ENCODE measurements around the gene THAP7. TPM values are rescaled to one million over a fixed set of nuclear protein-coding genes. Genes with fewer than 3 reads are reported as not detected.

THAP7 gene
- polyA plus RNA-seq, 3 donors: 19.4 to 25.4 (median 24.4) TPM

GRCh38 chr22:20998411-20999336 lies 3.2 kb downstream of the THAP7 start:
- no peak overlapping the region for H3K27ac ChIP-seq (ENCODE audit: low read depth, low read length)
- 65 to 73% (median 69%) methylated on average over 7 of the region's 7 CpGs for WGBS, 3 donors

GRCh38 chr22:20997536-20998257 lies 4.2 kb downstream of the THAP7 start:
- no peak overlapping the region for H3K27ac ChIP-seq (ENCODE audit: low read depth, low read length)
- 77 to 86% (median 85%) methylated on average over 13 of the region's 13 CpGs for WGBS, 3 donors

GRCh38 chr22:20996598-20997535 lies 5.1 kb downstream of the THAP7 start:
- no peak overlapping the region for H3K27ac ChIP-seq (ENCODE audit: low read depth, low read length)
- WGBS, 3 donors: 87 to 92% (median 91%) methylated on average over 27 of the region's 27 CpGs

DNA sequence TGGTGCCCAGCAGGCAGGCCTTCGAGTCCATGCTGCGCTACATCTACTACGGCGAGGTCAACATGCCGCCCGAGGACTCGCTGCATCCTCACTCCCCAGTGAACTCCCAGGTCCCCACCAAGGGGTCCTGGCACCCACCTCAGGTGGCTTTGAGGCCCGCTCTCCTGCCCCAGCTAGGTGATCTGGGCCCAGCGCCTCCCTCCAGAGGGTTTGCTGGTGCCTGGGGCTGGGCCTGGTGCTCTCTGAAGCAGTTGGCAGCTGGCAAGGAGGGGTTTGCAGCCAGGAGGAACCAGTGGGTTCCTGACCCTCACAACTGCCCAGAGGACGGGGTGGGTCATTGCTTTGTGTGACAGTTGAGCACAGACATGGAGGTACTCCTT lies 5.9 kb downstream of the THAP7 start:
- no peak overlapping the region for H3K27ac ChIP-seq (ENCODE audit: low read depth, low read length)
- 95 to 99% (median 97%) methylated on average over 10 of the region's 10 CpGs for WGBS, 3 donors

- no peak overlapping the region for H3K27ac ChIP-seq (ENCODE audit: low read depth, low read length)
- WGBS, 3 donors: 90 to 91% (median 90%) methylated on average over 20 to 23 of the region's 23 CpGs
Observed at GRCh38 chr22:20995329-20996030, 6.4 kb downstream of the THAP7 start.

- WGBS, 3 donors: 89 to 91% (median 90%) methylated on average over 10 of the region's 10 CpGs
- no peak overlapping the region for H3K27ac ChIP-seq (ENCODE audit: low read depth, low read length)
Observed at GRCh38 chr22:20994902-20995241, 7.0 kb downstream of the THAP7 start.

GRCh38 chr22:20994128-20994901 lies 7.6 kb downstream of the THAP7 start:
- WGBS, 3 donors: 92 to 93% (median 93%) methylated on average over 30 of the region's 30 CpGs
- H3K27ac ChIP-seq (ENCODE audit: low read depth, low read length): no peak overlapping the region

DNA sequence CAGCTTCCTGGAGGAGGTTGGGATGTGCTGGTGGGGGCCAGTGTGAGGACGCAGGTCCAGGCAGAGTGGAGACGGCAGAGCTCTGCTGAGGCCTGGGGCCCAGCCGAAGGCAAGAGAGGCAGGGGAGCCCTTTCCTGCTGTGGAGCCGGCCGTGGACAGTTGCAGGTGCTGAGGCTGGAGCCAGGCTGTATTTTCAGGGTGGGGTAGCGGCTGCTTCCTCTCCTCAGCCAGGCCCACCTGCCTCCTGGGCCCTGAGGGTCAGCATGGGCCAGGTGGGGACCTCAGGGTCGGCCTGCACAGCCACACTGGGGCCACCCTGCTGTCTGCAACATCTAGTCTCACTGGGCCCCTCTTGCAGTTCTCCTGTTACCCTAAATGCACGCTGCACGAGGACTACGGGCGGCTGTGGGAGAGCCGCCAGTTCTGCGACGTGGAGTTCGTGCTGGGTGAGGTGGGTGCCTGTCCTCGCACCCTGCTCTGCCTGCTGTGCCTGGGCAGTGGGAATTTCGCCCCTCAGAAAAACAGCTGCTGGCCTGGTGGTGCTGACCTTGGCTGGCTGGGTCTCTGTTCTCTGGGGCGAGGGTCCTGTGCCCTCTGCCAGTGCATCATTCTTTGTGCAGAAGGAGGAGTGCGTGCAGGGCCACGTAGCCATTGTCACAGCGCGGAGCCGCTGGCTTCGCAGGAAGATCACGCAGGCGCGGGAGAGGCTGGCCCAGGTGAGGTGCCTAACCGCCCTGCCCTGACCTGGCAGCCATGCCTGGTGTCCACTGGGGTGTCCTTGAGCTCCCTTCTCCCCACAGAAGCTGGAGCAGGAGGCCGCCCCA lies 8.4 kb downstream of the THAP7 start:
- no peak overlapping the region for H3K27ac ChIP-seq (ENCODE audit: low read depth, low read length)
- 95% methylated on average over 28 to 29 of the region's 29 CpGs for WGBS, 3 donors

- no peak overlapping the region for H3K27ac ChIP-seq (ENCODE audit: low read depth, low read length)
- WGBS, 3 donors: 87 to 91% (median 91%) methylated on average over 19 to 21 of the region's 21 CpGs
Observed at GRCh38 chr22:20992456-20993303, 9.2 kb downstream of the THAP7 start.

GRCh38 chr22:20992056-20992442 lies 9.9 kb downstream of the THAP7 start:
- 88 to 92% (median 90%) methylated on average over 7 of the region's 7 CpGs for WGBS, 3 donors
- no peak overlapping the region for H3K27ac ChIP-seq (ENCODE audit: low read depth, low read length)

DNA sequence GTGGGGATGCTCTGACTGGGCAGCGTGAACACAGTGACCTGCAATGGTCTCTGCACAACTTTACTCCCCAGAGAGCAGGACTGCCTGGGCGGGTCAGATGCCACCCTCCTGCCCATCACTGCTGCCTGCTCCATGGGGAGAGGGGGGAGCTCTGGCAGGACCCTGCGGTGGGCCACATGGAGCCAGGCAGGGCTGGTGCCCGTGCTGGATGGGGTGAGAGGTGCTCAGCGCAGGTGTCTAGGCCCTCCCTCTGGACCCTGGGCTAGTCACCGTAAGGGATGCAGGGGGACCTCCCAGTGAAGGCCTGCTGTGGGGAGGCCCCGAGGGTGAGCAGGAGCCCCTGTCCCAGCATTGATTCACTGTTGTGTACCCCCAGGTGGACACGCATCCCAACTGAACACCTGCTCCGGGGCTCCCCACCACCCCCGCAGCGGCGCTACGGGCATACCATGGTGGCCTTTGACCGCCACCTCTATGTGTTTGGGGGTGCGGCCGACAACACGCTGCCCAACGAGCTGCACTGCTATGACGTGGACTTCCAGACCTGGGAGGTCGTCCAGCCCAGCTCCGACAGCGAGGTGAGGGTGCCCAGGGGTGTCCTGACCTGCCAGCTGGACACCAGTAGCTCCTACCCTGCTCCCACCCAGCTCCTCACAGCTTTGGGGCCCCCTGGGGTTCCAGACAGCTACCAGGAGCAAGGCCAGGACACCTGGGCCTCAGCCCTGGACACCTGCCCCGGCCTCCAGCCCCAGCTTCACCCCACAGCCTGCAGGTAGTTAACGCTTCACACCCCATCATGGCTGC lies 10.5 kb downstream of the THAP7 start:
- 93 to 97% (median 94%) methylated on average over 23 to 24 of the region's 24 CpGs for WGBS, 3 donors
- no peak overlapping the region for H3K27ac ChIP-seq (ENCODE audit: low read depth, low read length)

GRCh38 chr22:20990184-20991180 lies 11.4 kb downstream of the THAP7 start:
- no peak overlapping the region for H3K27ac ChIP-seq (ENCODE audit: low read depth, low read length)
- WGBS, 3 donors: 67 to 86% (median 83%) methylated on average over 21 of the region's 21 CpGs

- 51 to 82% (median 61%) methylated on average over 14 to 17 of the region's 17 CpGs for WGBS, 3 donors
- no peak overlapping the region for H3K27ac ChIP-seq (ENCODE audit: low read depth, low read length)
Observed at GRCh38 chr22:20989323-20990138, 12.4 kb downstream of the THAP7 start.
